NT2/D1 (cell line): ENCODE results near the gene MRPL32.

ENCODE experiments used
- DNase-seq: peaks from one replicate; pipeline ENCODE4 v3.0.0-alpha.2; 2011; ENCODE audit warnings: low read depth, low spot score
- H3K27me3 ChIP-seq: 2 replicates; pipeline ENCODE4 v1.6.0; 2011; ENCODE audit warnings: mild to moderate bottlenecking; ENCODE audit not compliant: insufficient read length, insufficient read depth
- H3K36me3 ChIP-seq: 2 replicates; pipeline ENCODE4 v1.6.1; 2011; ENCODE audit warnings: mild to moderate bottlenecking, low read length, mixed read lengths; ENCODE audit not compliant: insufficient read depth, insufficient read length
- H3K4me1 ChIP-seq: 2 replicates; pipeline ENCODE4 v1.5.1; 2011; ENCODE audit not compliant: insufficient read depth, insufficient read length
- H3K4me3 ChIP-seq: 2 replicates; pipeline ENCODE4 v1.5.1; 2011; ENCODE audit warnings: low read depth; ENCODE audit not compliant: insufficient read length
- H3K9ac ChIP-seq: 2 replicates; pipeline ENCODE4 v1.6.0; 2011; ENCODE audit warnings: low read depth; ENCODE audit not compliant: insufficient read length
- H3K9me3 ChIP-seq: 2 replicates; pipeline ENCODE4 v1.5.1; 2011; ENCODE audit warnings: mild to moderate bottlenecking, low read length; ENCODE audit not compliant: insufficient read depth
- SUZ12 ChIP-seq: IDR thresholded peaks from 2 replicates; pipeline ENCODE4 v1.6.1; 2011; ENCODE audit not compliant: insufficient read length, insufficient read depth; ENCODE audit errors: extremely low read depth
- YY1 ChIP-seq: IDR thresholded peaks from 2 replicates; pipeline ENCODE4 v1.6.1; 2011; ENCODE audit not compliant: insufficient read length, insufficient read depth
- ZNF274 ChIP-seq: IDR thresholded peaks from 2 replicates; pipeline ENCODE4 v1.6.1; 2011; ENCODE audit warnings: mild to moderate bottlenecking, low read depth, low read length

MRPL32 gene

GRCh38 chr7:42928754-42929153 lies 3.4 kb upstream of the MRPL32 start:
- Histone ChIP-seq H3K9ac (no peak overlapping the region), H3K36me3 (peaks cover 44% of the 10 kb centered on the region), H3K4me3 (no peak overlapping the region), H3K9me3 (no peaks in the 10 kb centered on the region), H3K4me1 (peaks cover 2% of the 10 kb centered on the region), H3K27me3 (no peaks in the 10 kb centered on the region)
- no peak for DNase-seq
- no peak for TF ChIP-seq SUZ12
- no peak for TF ChIP-seq YY1
- no peak for TF ChIP-seq ZNF274

GRCh38 chr7:42929449-42929848 lies 2.7 kb upstream of the MRPL32 start:
- Histone ChIP-seq H3K9ac (no peak overlapping the region), H3K9me3 (no peaks in the 10 kb centered on the region), H3K4me1 (peaks cover 2% of the 10 kb centered on the region), H3K36me3 (peaks cover 40% of the 10 kb centered on the region), H3K27me3 (no peaks in the 10 kb centered on the region), H3K4me3 (no peak overlapping the region)
- TF ChIP-seq SUZ12 (no peak), ZNF274 (no peak), YY1 (no peak)
- no peak for DNase-seq

GRCh38 chr7:42930889-42931288 lies 1.3 kb upstream of the MRPL32 start:
- Histone ChIP-seq H3K4me3 (peak overlapping the region; percentile 96), H3K9ac (peak overlapping the region; percentile 65), H3K4me1 (peaks cover 2% of the 10 kb centered on the region), H3K36me3 (peaks cover 40% of the 10 kb centered on the region), H3K27me3 (no peaks in the 10 kb centered on the region), H3K9me3 (no peaks in the 10 kb centered on the region)
- TF ChIP-seq SUZ12 (no peak), ZNF274 (no peak)
- no peak for DNase-seq

GRCh38 chr7:42931447-42931833 lies 736 bp upstream of the MRPL32 start:
- no peak for DNase-seq
- Histone ChIP-seq H3K27me3 (no peaks in the 10 kb centered on the region), H3K9me3 (no peaks in the 10 kb centered on the region), H3K4me3 (peak overlapping the region; percentile 96), H3K36me3 (peaks cover 40% of the 10 kb centered on the region), H3K9ac (peak overlapping the region; percentile 90), H3K4me1 (peaks cover 2% of the 10 kb centered on the region)
- TF ChIP-seq SUZ12 (no peak), ZNF274 (no peak), YY1 (no peak)

- DNase-seq: no peak
- H3K27me3 ChIP-seq: no peaks in the 10 kb centered on the region
- TF ChIP-seq SUZ12: no peak
Measured at GRCh38 chr7:42932811-42933591, 825 bp downstream of the MRPL32 start.

GRCh38 chr7:42934291-42934690 lies 2.1 kb downstream of the MRPL32 start:
- TF ChIP-seq SUZ12: no peak
- TF ChIP-seq ZNF274: no peak
- no peak for TF ChIP-seq YY1
- no peaks in the 10 kb centered on the region for H3K4me1 ChIP-seq
- no peak overlapping the region for H3K4me3 ChIP-seq
- no peak overlapping the region for H3K9ac ChIP-seq
- DNase-seq: no peak
- H3K27me3 ChIP-seq: no peaks in the 10 kb centered on the region
- H3K36me3 ChIP-seq: peaks cover 53% of the 10 kb centered on the region
- H3K9me3 ChIP-seq: no peaks in the 10 kb centered on the region

More at GRCh38 chr7:42932811-42933591, 825 bp downstream of the MRPL32 start:
- H3K9me3 ChIP-seq: no peaks in the 10 kb centered on the region
- H3K4me3 ChIP-seq: peak overlapping the region; percentile 96
- peak overlapping the region; percentile 97 for H3K9ac ChIP-seq
- H3K36me3 ChIP-seq: peaks cover 41% of the 10 kb centered on the region
- no peaks in the 10 kb centered on the region for H3K4me1 ChIP-seq

GRCh38 chr7:42935861-42936260 lies 3.7 kb downstream of the MRPL32 start:
- Histone ChIP-seq H3K4me3 (no peak overlapping the region), H3K4me1 (no peaks in the 10 kb centered on the region), H3K36me3 (peaks cover 57% of the 10 kb centered on the region), H3K27me3 (no peaks in the 10 kb centered on the region), H3K9me3 (no peaks in the 10 kb centered on the region), H3K9ac (no peak overlapping the region)
- TF ChIP-seq YY1: no peak
- no peak for TF ChIP-seq ZNF274
- no peak for TF ChIP-seq SUZ12
- DNase-seq: no peak
